Activated CD4-positive, alpha-beta T cell treated with anti-CD3 and anti-CD28 coated beads for 4 hours (primary cell): Measurements from ENCODE around the gene PIGZ.

Experiments
- DNase-seq, 2 donors: peaks; one replicate each; pipeline ENCODE4 v3.0.0-alpha.2; 2020

PIGZ gene

GRCh38 chr3:197001106-197001971 lies 32.7 kb upstream of the PIGZ start:
- DNase-seq, result no peak

GRCh38 chr3:197000211-197000610 lies 31.6 kb upstream of the PIGZ start:
- DNase-seq, result no peak

GRCh38 chr3:196998966-196999760 lies 30.5 kb upstream of the PIGZ start:
- DNase-seq, result no peak

GRCh38 chr3:196997311-196997710 lies 28.7 kb upstream of the PIGZ start:
- DNase-seq, result no peak

GRCh38 chr3:196996454-196997265 lies 28.0 kb upstream of the PIGZ start:
- no peak for DNase-seq

GRCh38 chr3:196995646-196996355 lies 27.2 kb upstream of the PIGZ start:
- no peak for DNase-seq

- no peak for DNase-seq
Measured at GRCh38 chr3:196995027-196995426, 26.4 kb upstream of the PIGZ start.

- no peak for DNase-seq
Measured at GRCh38 chr3:196994056-196994455, 25.4 kb upstream of the PIGZ start.

- no peak for DNase-seq
Measured at GRCh38 chr3:196992461-196993065, 23.9 kb upstream of the PIGZ start.

- no peak for DNase-seq
Measured at GRCh38 chr3:196991581-196992460, 23.2 kb upstream of the PIGZ start.

GRCh38 chr3:196990601-196991007 lies 22.0 kb upstream of the PIGZ start:
- no peak for DNase-seq

- no peak for DNase-seq
Measured at GRCh38 chr3:196989721-196990262, 21.2 kb upstream of the PIGZ start.

GRCh38 chr3:196988241-196989029 lies 19.8 kb upstream of the PIGZ start:
- DNase-seq, result no peak

GRCh38 chr3:196987022-196987421 lies 18.4 kb upstream of the PIGZ start:
- no peak for DNase-seq

GRCh38 chr3:196985954-196986885 lies 17.6 kb upstream of the PIGZ start:
- DNase-seq, result no peak

GRCh38 chr3:196985298-196985697 lies 16.7 kb upstream of the PIGZ start:
- DNase-seq, result no peak

- DNase-seq, result no peak
Measured at GRCh38 chr3:196983186-196983585, 14.6 kb upstream of the PIGZ start.

GRCh38 chr3:196981657-196982056 lies 13.0 kb upstream of the PIGZ start:
- no peak for DNase-seq

GRCh38 chr3:196979545-196979944 lies 10.9 kb upstream of the PIGZ start:
- no peak for DNase-seq
